Measurements from ENCODE around the gene KCNQ1. TPM values are rescaled to one million over a fixed set of nuclear protein-coding genes. Genes with fewer than 3 reads are reported as not detected.

Gene KCNQ1
- total RNA-seq, 2 experiments from 2014 or later: 10.7 to 10.8 TPM

- Mint-ChIP-seq H3K4me1 (ENCODE audit: low read depth) (no peaks in the 10 kb centered on the region), H3K36me3 (no peaks in the 10 kb centered on the region), H3K4me3 (no peak overlapping the region), H3K27me3 (no peaks in the 10 kb centered on the region), H3K27ac (no peak overlapping the region), H3K9me3 (no peaks in the 10 kb centered on the region)
- DNase-seq: peak; percentile 1
- intact Hi-C loops (cut with micrococcal nuclease): no loop called here
- POLR2A ChIA-PET: no interaction called here
- CTCF ChIA-PET: no interaction called here
These were observed 316.6 kb downstream of the KCNQ1 start for GRCh38 chr11:2761131-2762030.

DNA sequence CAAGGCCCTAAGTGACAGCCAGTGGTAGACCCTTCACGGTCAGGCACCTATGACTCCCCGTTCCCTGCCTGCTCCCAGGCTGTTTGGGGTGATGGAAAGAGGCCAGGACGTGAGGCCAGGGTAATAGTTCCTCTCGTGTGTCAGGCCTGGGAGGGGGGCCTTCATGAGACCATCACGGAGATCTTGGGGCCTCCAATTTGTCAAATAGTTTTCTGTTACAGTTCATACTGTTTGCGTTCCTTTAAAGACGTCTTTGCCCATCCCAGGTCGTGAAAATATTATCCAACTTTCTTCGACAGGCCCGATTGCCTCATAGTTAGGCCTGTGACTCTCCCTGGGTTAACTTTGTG, 317.2 kb downstream of the KCNQ1 start:
- ChIA-PET POLR2A (no interaction called here), CTCF (no interaction called here)
- no peaks in the 10 kb centered on the region for H3K27me3 Mint-ChIP-seq
- no peak for DNase-seq
- no peaks in the 10 kb centered on the region for H3K4me1 Mint-ChIP-seq (ENCODE audit: low read depth)
- H3K27ac Mint-ChIP-seq: no peak overlapping the region
- H3K9me3 Mint-ChIP-seq: no peaks in the 10 kb centered on the region
- intact Hi-C loops (cut with micrococcal nuclease): no loop called here
- H3K4me3 Mint-ChIP-seq: no peak overlapping the region
- no peaks in the 10 kb centered on the region for H3K36me3 Mint-ChIP-seq

DNA sequence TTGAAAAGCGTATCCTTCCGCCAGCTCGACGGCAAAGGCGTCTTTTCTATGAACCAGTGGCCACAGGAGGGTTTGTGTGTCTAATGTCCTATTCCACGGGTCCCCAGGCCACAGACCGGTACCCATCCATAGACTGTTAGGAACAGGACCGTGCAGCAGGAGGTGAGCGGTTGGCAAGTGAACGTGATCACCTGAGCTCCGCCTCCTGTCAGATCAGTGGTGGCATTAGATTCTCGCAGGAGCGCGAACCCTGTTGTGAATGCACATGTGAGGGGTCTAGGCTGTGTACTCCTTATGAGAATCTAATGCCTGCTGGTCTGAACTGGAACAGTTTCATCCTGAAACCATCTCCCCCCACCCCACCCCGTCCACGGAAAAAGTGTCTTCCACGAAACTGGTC, 317.6 kb downstream of the KCNQ1 start:
- no peaks in the 10 kb centered on the region for H3K36me3 Mint-ChIP-seq
- H3K4me1 Mint-ChIP-seq (ENCODE audit: low read depth): no peaks in the 10 kb centered on the region
- intact Hi-C loops (cut with micrococcal nuclease): no loop called here
- CTCF ChIA-PET: no interaction called here
- POLR2A ChIA-PET: no interaction called here
- no peaks in the 10 kb centered on the region for H3K27me3 Mint-ChIP-seq
- H3K9me3 Mint-ChIP-seq: no peaks in the 10 kb centered on the region
- no peak overlapping the region for H3K27ac Mint-ChIP-seq
- peak; percentile 4 for DNase-seq
- H3K4me3 Mint-ChIP-seq: no peak overlapping the region

DNA sequence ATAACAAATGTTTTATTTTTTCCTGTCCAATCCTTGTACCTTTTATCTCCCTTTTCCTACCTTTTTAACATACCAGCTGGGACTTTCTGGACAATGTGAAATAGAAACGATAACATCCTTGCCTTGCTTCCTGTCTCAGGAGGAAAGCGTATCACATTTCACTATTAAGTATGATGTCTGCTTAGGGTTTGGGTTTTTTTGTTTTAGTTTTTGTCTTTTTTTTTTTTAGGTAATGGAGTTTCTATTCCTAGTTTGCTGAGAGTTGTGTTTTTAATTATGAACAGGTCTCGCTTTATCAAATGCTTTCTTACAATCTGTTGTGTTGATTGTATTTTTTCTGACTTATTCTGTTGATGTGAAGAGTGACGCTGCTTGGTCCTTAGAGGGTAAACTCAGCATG, 319.2 kb downstream of the KCNQ1 start:
- Mint-ChIP-seq H3K4me3 (no peak overlapping the region), H3K27me3 (no peaks in the 10 kb centered on the region), H3K9me3 (no peaks in the 10 kb centered on the region), H3K27ac (no peak overlapping the region), H3K36me3 (no peaks in the 10 kb centered on the region), H3K4me1 (ENCODE audit: low read depth) (no peaks in the 10 kb centered on the region)
- POLR2A ChIA-PET: no interaction called here
- no peak for DNase-seq
- CTCF ChIA-PET: no interaction called here
- intact Hi-C loops (cut with micrococcal nuclease): no loop called here

- no peak for DNase-seq
- ChIA-PET POLR2A (no interaction called here), CTCF (no interaction called here)
- Mint-ChIP-seq H3K4me3 (no peak overlapping the region), H3K36me3 (no peaks in the 10 kb centered on the region), H3K4me1 (ENCODE audit: low read depth) (no peaks in the 10 kb centered on the region), H3K9me3 (no peaks in the 10 kb centered on the region), H3K27ac (no peak overlapping the region), H3K27me3 (no peaks in the 10 kb centered on the region)
- intact Hi-C loops (cut with micrococcal nuclease): no loop called here
These were observed 320.7 kb downstream of the KCNQ1 start for GRCh38 chr11:2765491-2765890.

DNA sequence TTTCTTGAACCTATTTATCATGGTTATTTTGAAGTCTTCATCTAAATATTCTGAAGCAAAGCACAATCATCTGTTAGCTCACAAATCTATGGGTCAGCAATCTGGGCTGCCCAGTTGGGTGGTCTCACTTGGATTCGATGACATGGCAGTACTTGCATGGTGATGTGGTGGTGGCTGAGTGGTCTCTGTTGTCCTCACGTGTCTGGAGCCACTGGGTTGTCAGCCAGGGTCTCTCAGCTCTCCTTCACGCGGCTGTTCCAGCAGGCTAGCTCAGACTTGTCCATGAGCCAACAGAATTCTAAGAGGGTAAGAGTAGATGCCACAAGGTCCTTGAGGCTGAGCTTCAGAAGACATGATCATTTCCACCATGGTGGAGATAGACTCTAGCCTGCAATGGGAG, 321.4 kb downstream of the KCNQ1 start:
- Mint-ChIP-seq H3K36me3 (no peaks in the 10 kb centered on the region), H3K4me1 (ENCODE audit: low read depth) (no peaks in the 10 kb centered on the region), H3K4me3 (no peak overlapping the region), H3K27ac (no peak overlapping the region), H3K27me3 (no peaks in the 10 kb centered on the region), H3K9me3 (no peaks in the 10 kb centered on the region)
- POLR2A ChIA-PET: no interaction called here
- intact Hi-C loops (cut with micrococcal nuclease): no loop called here
- CTCF ChIA-PET: no interaction called here
- DNase-seq: no peak

DNA sequence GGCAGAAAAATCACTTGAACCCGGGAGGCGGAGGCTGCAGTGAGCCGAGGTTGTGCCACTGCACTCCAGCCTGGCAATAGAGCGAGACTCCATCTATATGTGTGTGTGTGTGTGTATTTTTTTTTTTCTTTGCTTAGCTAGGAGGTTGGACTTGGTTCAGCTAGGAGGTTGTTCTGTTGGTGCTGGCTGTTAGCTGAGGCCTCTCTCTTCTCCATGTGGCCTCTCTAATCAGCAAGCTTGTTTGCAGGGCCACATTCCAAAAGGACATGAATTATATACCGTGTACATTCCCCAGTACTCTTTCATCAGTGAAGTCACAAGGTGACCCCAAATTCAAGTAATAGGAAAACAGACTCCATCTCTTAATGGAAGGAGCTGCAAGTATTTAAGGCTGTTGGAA, 322.3 kb downstream of the KCNQ1 start:
- no peak for DNase-seq
- ChIA-PET POLR2A (no interaction called here), CTCF (no interaction called here)
- Mint-ChIP-seq H3K27me3 (no peaks in the 10 kb centered on the region), H3K4me3 (no peak overlapping the region), H3K9me3 (no peaks in the 10 kb centered on the region), H3K27ac (no peak overlapping the region), H3K4me1 (ENCODE audit: low read depth) (no peaks in the 10 kb centered on the region), H3K36me3 (no peaks in the 10 kb centered on the region)
- intact Hi-C loops (cut with micrococcal nuclease): no loop called here

- peaks cover 4% of the 10 kb centered on the region for H3K4me1 Mint-ChIP-seq (ENCODE audit: low read depth)
- H3K27ac Mint-ChIP-seq: no peak overlapping the region
- POLR2A ChIA-PET: no interaction called here
- peak; percentile 3 for DNase-seq
- no peaks in the 10 kb centered on the region for H3K36me3 Mint-ChIP-seq
- intact Hi-C loops (cut with micrococcal nuclease): no loop called here
- H3K9me3 Mint-ChIP-seq: no peaks in the 10 kb centered on the region
- H3K4me3 Mint-ChIP-seq: no peak overlapping the region
- CTCF ChIA-PET: no interaction called here
- no peaks in the 10 kb centered on the region for H3K27me3 Mint-ChIP-seq
These were observed 323.0 kb downstream of the KCNQ1 start for GRCh38 chr11:2767801-2768200.

- POLR2A ChIA-PET: no interaction called here
- Mint-ChIP-seq H3K4me3 (no peak overlapping the region), H3K36me3 (no peaks in the 10 kb centered on the region), H3K4me1 (ENCODE audit: low read depth) (peaks cover 6% of the 10 kb centered on the region), H3K9me3 (no peaks in the 10 kb centered on the region), H3K27me3 (no peaks in the 10 kb centered on the region), H3K27ac (no peak overlapping the region)
- intact Hi-C loops (cut with micrococcal nuclease): no loop called here
- CTCF ChIA-PET: no interaction called here
- DNase-seq: peak; percentile 25
These were observed 323.9 kb downstream of the KCNQ1 start for GRCh38 chr11:2768471-2769408.

DNA sequence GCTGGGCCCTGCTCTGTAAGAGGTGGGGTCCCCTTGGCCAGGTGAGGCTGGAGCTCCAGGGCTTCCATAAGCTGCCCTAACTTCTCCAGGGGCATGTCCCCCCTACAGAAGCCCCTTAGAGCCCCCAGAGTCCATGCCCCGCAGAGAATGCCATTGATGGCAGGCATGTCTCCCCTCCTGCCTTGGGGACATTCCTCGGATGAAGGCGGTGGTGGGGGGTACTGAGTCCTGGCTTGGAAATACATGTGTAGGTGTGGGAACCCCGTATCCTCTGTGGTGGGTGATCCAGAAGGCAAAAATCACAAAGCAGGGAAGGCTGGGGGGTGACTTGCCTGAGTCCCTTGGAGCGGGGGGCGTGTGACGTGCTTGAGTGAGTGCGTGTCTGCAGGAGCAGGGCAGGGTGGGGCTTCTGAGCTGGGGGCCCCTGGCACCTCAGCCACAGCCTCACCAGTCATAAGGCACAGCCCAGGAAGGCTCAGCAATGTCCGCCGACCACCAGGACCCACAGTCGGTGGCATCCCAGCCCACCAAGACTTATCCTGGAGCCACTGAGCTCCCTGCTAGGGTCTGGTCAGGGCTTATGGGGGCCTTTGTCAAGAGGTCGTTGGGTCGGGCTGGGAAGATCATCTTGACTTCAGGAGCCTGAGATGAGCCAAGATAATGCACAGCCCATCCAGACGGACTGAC, 324.7 kb downstream of the KCNQ1 start:
- no peak for DNase-seq
- intact Hi-C loops (cut with micrococcal nuclease): no loop called here
- ChIA-PET POLR2A (no interaction called here), CTCF (no interaction called here)
- Mint-ChIP-seq H3K4me1 (ENCODE audit: low read depth) (peaks cover 10% of the 10 kb centered on the region), H3K9me3 (no peaks in the 10 kb centered on the region), H3K27me3 (no peaks in the 10 kb centered on the region), H3K4me3 (no peak overlapping the region), H3K36me3 (no peaks in the 10 kb centered on the region), H3K27ac (no peak overlapping the region)

DNA sequence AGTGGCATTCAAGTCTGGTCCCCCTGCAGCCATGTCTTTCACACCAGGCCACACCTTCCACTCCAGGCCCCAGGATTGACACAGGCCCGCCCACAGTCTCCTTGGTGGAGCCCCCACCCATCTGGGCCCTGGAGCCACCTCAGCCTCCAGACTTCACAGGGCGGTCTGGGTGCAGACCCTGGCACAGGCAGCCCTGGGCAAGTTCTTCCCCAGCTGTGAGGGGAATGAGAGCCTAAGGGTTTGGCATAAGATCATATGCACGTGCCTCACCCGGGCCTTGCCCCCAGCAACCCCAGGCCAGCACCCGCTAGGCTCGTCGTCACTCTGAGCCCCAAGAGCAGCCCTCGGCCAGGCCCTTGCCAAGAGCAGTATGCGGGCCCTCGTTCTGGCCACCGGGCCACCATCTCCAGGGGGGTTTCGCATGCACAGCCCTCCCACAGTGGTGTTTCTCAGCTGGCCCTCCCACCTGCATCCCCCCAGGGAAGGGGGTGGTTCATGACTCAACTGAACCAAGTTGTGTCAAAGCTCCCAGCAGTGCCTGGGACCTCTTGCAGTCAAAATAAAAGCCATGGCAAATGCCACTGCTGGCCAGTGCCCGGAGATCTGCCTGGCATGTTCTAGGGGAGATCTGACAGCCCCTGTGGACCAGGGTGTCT, 325.4 kb downstream of the KCNQ1 start:
- DNase-seq: peak; percentile 5
- peaks cover 13% of the 10 kb centered on the region for H3K4me1 Mint-ChIP-seq (ENCODE audit: low read depth)
- ChIA-PET CTCF (no interaction called here), POLR2A (no interaction called here)
- no peak overlapping the region for H3K27ac Mint-ChIP-seq
- intact Hi-C loops (cut with micrococcal nuclease): no loop called here
- no peaks in the 10 kb centered on the region for H3K36me3 Mint-ChIP-seq
- no peaks in the 10 kb centered on the region for H3K27me3 Mint-ChIP-seq
- no peak overlapping the region for H3K4me3 Mint-ChIP-seq
- H3K9me3 Mint-ChIP-seq: no peaks in the 10 kb centered on the region

DNA sequence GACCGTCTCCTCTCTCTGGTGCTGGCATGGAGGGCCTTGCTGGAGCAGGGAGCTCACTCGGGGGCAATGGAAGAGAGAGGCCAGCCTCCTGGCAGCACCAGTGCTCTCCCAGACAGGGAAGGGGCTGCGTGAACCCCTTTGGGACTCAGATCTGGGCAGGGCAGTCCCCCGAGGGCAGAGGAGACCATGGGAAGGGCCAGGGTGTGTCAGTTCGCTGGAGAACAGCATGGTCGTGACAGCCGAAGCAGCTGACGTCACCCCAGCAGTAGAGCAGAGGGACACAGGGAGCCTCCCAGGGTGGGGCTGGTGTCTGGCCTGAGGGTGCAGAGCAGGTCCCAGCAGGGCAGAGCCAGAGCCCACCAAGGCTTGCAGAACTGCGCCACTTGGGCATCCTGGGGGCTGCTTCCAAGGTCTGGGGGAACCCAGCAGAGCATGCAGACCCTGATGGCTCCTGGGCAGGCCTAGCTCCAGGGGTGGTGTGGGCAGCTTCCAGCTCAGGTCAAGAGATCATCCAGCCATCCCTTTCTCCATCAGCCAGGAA, 326.0 kb downstream of the KCNQ1 start:
- DNase-seq: peak; percentile 6
- Mint-ChIP-seq H3K27ac (no peak overlapping the region), H3K36me3 (no peaks in the 10 kb centered on the region), H3K4me1 (ENCODE audit: low read depth) (peaks cover 13% of the 10 kb centered on the region), H3K4me3 (no peak overlapping the region), H3K27me3 (no peaks in the 10 kb centered on the region), H3K9me3 (no peaks in the 10 kb centered on the region)
- ChIA-PET POLR2A (no interaction called here), CTCF (no interaction called here)
- intact Hi-C loops (cut with micrococcal nuclease): no loop called here

Measured in activated CD4-positive, alpha-beta memory T cell treated with anti-CD3 and anti-CD28 coated beads for 36 hours (primary cell).